Neuron (in vitro differentiated cells): Measurements from ENCODE around the gene YPEL4.

Source experiments
- H2AFZ ChIP-seq: one replicate; pipeline ENCODE4 v1.6.1; 2013; ENCODE audit warnings: low read depth, mild to moderate bottlenecking, inconsistent platforms, low read length, moderate library complexity
- H3K27me3 ChIP-seq: one replicate; pipeline ENCODE4 v1.6.1; 2013; ENCODE audit warnings: low read length; ENCODE audit not compliant: insufficient read depth
- H3K36me3 ChIP-seq: one replicate; pipeline ENCODE4 v1.6.1; 2013; ENCODE audit warnings: low read length; ENCODE audit not compliant: insufficient read depth
- H3K4me1 ChIP-seq: one replicate; pipeline ENCODE4 v1.6.1; 2013; ENCODE audit warnings: low read length; ENCODE audit not compliant: insufficient read depth
- H3K4me3 ChIP-seq: 2 replicates; pipeline ENCODE4 v1.5.1; 2013; ENCODE audit warnings: mild to moderate bottlenecking, low read length, moderate library complexity
- H3K9me3 ChIP-seq: one replicate; pipeline ENCODE4 v1.6.1; 2013; ENCODE audit warnings: low read length

Gene YPEL4

DNA sequence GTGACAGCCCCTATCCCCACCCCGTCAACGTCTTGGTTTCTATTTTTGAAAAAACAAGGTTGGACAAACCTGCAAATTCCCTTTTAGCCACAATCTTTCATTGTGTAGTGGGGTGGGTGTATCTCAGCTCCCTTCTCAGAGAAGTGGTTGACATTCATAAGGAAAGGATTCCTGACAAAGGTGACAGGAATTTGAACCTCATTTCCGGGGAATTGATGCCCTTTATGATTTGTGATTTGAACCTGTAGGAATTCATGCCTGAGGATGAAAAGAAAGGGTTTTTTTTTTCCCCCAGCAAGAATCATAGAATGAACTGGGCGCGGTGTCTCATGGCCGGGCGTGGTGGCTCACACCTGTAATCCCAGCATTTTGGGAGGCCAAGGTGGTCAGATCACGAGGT lies 14.5 kb downstream of the YPEL4 start:
- Histone ChIP-seq H3K36me3 (peaks cover 2% of the 10 kb centered on the region), H3K4me1 (peaks cover 14% of the 10 kb centered on the region), H3K27me3 (no peaks in the 10 kb centered on the region), H3K4me3 (no peak overlapping the region), H2AFZ (no peak overlapping the region), H3K9me3 (no peaks in the 10 kb centered on the region)

DNA sequence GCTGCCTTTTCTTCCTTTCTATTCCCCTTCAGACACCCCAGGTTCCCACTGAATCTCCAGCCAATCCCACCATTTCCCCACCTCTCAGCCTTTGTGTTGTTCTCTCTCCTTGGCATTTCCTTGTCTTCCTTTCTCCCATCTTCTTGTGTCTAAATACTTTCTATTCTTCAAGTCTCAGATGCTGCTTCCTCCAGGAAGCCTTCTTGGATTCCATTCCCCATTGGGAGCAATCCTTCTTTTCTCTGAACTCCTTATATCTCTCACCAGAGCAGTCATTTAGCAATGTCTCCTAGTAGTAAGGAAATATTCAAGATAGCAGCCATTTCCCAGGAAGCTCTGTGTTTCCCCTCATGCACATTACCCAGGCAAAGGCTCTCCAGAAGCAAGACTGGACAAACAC lies 15.4 kb downstream of the YPEL4 start:
- H2AFZ ChIP-seq, result no peak overlapping the region
- no peaks in the 10 kb centered on the region for H3K27me3 ChIP-seq
- peaks cover 7% of the 10 kb centered on the region for H3K4me1 ChIP-seq
- no peaks in the 10 kb centered on the region for H3K36me3 ChIP-seq
- no peaks in the 10 kb centered on the region for H3K9me3 ChIP-seq
- no peak overlapping the region for H3K4me3 ChIP-seq

DNA sequence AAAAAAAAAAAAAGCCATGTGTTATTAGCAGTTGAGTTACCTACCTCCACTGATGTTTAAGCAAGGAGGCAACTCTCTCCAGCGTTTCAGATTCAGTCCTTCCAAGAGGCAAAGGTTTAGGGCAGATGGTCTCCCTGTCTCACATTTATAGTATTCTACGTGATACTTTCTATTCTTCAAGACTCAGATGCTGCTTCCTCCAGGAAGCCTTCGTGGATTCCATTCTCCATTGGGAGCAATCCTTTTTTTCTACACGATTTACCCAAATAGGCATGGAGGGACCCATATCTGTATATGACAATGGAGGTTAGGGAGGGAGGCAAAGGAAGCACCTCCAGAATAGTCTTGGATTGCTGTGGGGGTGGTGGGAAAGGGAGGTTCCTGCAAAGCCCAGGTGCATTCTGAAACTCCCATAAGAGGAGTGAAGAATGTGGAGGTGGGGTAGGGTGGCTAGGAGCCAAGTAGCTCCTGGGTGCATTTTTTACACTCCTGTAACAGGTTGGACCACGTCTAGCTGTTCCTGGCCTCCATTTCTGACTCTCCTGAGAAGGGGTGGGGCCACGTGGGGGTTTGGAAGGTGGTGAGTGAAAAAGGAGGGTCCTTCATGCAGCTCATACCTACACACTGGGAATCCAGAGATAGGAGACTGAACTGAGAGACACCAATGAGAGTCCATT lies 16.2 kb downstream of the YPEL4 start:
- Histone ChIP-seq H3K36me3 (no peaks in the 10 kb centered on the region), H3K4me1 (peaks cover 7% of the 10 kb centered on the region), H3K9me3 (no peaks in the 10 kb centered on the region), H3K27me3 (no peaks in the 10 kb centered on the region), H2AFZ (no peak overlapping the region), H3K4me3 (no peak overlapping the region)

DNA sequence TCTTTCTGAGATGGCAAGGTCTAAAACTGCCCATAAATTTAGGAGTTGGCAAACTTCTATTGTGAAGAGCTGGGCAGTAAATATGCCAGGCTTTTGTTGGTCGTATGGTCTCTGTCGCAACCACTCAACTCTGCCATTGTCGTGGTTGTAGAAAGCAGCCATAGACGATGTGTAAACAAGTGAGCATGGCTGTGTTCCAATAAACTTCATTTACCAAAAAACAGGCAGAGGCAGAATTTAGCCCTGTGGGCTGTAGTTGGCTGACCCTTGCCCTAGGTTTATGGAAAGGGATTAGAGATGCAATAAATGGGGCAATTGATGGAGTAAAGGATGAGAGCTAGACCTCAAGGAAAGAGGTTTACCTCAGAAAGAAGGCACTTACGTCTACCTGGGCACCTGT lies 17.6 kb downstream of the YPEL4 start:
- H3K4me3 ChIP-seq, result no peak overlapping the region
- no peaks in the 10 kb centered on the region for H3K27me3 ChIP-seq
- no peaks in the 10 kb centered on the region for H3K4me1 ChIP-seq
- no peaks in the 10 kb centered on the region for H3K9me3 ChIP-seq
- H3K36me3 ChIP-seq, result no peaks in the 10 kb centered on the region
- no peak overlapping the region for H2AFZ ChIP-seq

DNA sequence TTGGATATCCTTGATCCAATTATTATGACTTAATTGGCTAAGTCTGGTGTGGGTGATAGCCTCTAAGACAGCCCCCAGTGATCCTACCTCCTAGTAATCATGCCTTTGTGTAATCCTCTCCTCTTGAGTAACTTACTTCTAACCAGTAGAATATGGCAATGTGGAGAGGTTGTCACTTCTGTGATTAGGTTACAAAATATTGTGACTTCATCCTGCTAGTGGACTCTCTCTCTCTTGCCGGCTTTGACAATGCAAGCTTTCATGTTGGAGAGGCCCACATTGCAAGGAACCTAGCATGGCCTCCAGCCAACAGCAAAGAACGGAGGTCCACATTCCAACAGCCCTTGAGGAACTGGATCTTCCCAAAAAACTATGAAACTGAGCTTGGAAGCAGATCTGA lies 19.5 kb downstream of the YPEL4 start:
- Histone ChIP-seq H3K9me3 (no peaks in the 10 kb centered on the region), H3K4me3 (no peak overlapping the region), H3K36me3 (no peaks in the 10 kb centered on the region), H3K27me3 (no peaks in the 10 kb centered on the region), H2AFZ (no peak overlapping the region), H3K4me1 (no peaks in the 10 kb centered on the region)

DNA sequence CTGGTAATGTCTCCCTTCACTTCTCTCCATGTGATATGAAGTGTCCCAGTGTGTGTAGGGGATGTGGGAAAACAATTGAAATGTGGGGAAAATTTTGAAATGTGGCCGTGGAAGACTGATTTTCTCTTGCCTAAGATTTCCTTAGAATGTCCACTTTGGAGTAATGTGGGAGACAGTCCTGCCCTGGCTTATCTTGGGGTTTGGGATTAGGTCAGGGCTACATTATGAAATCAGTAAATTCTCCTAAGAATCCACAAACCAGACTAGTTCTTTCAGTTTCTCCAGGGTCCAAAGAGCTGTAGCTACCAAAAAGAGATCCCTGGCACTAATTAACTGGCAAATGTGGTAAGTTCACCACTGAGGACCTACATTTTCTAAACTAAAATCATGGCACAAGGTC lies 22.8 kb downstream of the YPEL4 start:
- Histone ChIP-seq H3K27me3 (no peaks in the 10 kb centered on the region), H3K4me3 (no peak overlapping the region), H3K4me1 (no peaks in the 10 kb centered on the region), H3K9me3 (no peaks in the 10 kb centered on the region), H3K36me3 (no peaks in the 10 kb centered on the region), H2AFZ (no peak overlapping the region)

DNA sequence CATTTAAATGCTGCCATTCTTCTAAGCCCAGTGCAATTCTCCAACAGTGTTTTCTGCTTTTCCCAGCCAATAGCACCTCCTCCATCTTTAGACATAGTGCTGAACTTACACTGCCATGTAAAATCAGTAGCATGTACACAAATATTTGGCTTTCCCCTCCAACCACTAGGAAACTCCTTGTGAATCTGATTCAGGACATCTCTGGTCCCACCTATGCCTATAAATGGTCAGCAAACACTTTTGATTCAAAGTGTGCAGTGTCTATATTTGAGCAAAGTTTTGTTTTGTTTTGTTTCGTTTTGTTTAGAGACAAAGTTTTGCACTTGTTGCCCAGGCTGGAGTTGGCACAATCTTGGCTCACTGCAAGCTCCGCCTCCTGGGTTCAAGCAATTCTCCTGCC lies 24.8 kb downstream of the YPEL4 start:
- Histone ChIP-seq H3K36me3 (peaks cover under 1% of the 10 kb centered on the region), H2AFZ (no peak overlapping the region), H3K4me3 (no peak overlapping the region), H3K27me3 (no peaks in the 10 kb centered on the region), H3K9me3 (peaks cover 1% of the 10 kb centered on the region), H3K4me1 (no peaks in the 10 kb centered on the region)

DNA sequence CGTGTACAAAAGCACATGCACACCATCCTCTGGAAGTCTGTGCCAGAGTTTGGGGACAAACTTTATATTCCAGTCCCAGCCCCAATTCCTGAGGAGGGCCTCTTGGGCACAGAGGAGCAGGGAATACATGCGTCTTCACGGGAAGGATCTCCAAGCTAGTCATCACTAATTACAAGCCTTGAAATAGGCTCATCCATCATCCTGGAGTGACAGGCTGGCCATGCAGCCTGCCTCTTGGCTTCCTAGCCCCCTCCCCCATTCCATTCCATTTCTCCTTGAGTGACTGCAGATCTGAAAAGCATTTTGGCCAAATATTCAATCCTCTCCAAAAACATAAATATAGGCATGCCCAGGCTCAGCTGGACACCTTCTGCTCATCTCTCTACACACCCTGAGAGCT lies 27.4 kb downstream of the YPEL4 start:
- Histone ChIP-seq H3K9me3 (peaks cover 3% of the 10 kb centered on the region), H3K4me3 (no peak overlapping the region), H3K27me3 (no peaks in the 10 kb centered on the region), H3K4me1 (no peaks in the 10 kb centered on the region), H2AFZ (no peak overlapping the region), H3K36me3 (peaks cover 3% of the 10 kb centered on the region)

DNA sequence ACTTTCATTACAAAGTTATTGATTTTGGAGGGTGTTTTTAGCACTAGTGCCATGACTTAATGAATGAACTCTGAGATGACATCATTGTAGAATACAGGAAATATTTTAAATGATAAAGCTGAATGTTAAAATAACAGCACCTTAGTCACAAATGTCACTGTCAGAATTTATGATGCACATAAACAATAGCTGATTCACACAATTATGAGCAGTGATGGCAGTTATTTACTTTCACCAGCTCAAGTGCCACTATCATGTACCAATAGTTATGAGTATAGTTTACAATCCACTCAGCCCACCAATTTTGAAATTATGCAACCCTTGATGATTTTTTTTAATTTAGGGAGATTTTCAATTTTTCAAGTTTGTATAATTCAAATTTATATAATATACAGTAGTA lies 29.2 kb downstream of the YPEL4 start:
- H3K4me3 ChIP-seq, result no peak overlapping the region
- H3K36me3 ChIP-seq, result peaks cover 4% of the 10 kb centered on the region
- H3K27me3 ChIP-seq, result no peaks in the 10 kb centered on the region
- H3K4me1 ChIP-seq, result no peaks in the 10 kb centered on the region
- no peak overlapping the region for H2AFZ ChIP-seq
- peaks cover 3% of the 10 kb centered on the region for H3K9me3 ChIP-seq

DNA sequence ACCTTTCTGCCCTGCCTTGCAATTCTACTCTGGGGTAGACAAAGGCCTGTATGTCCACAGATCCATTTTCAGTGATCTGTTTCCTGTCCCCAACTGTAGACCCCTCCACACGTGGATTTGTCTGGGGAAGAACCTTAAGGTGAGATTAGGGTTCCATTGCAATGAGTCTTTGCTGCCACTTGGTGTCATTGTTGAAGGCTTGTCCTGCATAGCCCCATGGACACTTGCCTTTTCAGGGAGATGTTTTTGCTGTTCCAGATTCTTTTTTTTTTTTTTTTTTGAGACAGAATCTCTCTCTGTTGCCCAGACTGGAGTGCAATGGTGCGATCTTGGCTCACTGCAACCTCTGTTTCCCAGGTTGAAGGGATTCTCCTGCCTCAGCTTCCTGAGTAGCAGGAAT lies 30.4 kb downstream of the YPEL4 start:
- peaks cover 14% of the 10 kb centered on the region for H3K36me3 ChIP-seq

DNA sequence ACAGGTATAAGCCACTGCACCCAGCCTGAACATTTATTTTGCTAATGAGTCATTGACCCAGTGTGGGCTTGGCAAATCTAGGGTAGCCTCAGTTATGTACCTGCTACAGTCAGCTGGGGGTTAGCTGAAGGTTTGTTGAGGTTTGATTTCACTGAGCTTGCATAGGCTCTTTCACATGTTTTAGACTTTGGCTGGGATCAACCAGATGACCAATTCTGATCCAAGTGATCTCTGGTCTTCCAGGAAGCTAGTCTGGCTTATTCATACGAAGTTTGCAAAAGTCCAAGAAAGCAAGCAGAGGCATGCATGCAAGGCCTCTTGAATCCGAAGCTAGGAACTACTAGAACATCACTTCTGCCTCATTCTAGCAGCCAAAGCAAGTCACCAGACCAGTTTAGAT lies 31.3 kb downstream of the YPEL4 start:
- H3K9me3 ChIP-seq, result peaks cover 3% of the 10 kb centered on the region
- H2AFZ ChIP-seq, result no peak overlapping the region
- no peaks in the 10 kb centered on the region for H3K4me1 ChIP-seq
- H3K36me3 ChIP-seq, result peaks cover 23% of the 10 kb centered on the region
- no peaks in the 10 kb centered on the region for H3K27me3 ChIP-seq
- H3K4me3 ChIP-seq, result no peak overlapping the region

More for the DNA sequence above, 30.4 kb downstream of the YPEL4 start:
- H3K9me3 ChIP-seq, result peaks cover 3% of the 10 kb centered on the region
- no peak overlapping the region for H2AFZ ChIP-seq
- H3K4me1 ChIP-seq, result no peaks in the 10 kb centered on the region
- no peaks in the 10 kb centered on the region for H3K27me3 ChIP-seq
- H3K4me3 ChIP-seq, result no peak overlapping the region

DNA sequence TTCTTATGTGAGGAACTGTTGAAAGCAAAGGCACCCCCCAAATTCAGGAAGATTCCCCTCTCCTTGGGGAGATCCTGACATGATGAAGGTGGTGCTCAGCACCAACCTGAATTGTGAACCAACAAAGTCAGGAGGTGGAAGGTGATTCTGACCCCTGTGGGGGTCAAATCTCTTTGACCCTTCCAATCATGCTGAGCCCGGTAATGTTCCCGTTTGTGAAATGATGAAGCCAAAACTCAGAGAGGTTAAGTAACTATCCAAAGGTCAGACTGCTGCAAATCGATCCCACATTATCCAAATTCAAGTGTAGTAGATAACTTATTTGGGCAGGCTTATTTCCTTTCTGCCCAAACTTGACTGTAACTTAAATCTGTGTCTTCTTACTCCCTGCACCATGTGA lies 33.1 kb downstream of the YPEL4 start:
- Histone ChIP-seq H3K4me1 (no peaks in the 10 kb centered on the region), H3K9me3 (peaks cover 3% of the 10 kb centered on the region), H3K27me3 (no peaks in the 10 kb centered on the region), H2AFZ (no peak overlapping the region), H3K4me3 (no peak overlapping the region), H3K36me3 (peaks cover 39% of the 10 kb centered on the region)

DNA sequence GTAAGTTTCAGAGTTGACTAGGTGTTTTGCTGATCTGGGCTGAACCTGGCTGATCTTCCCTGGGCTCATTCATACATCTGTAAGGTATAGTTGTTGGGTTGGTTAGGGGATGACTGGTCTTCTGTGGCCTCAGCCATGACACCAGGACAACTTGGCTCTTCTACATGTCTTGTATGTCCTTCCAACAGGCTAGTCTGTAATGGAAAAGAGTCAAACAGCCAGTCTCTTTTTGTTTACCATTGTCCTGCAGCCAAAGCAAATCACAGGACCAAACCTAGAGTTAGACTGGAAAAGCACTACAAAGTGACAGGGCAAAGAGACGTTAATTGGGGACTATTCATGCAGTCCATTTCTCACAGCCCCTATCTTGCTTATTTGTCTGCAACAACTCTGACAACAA lies 34.4 kb downstream of the YPEL4 start:
- Histone ChIP-seq H3K36me3 (peaks cover 49% of the 10 kb centered on the region), H3K4me1 (no peaks in the 10 kb centered on the region), H3K9me3 (peaks cover 3% of the 10 kb centered on the region), H3K4me3 (no peak overlapping the region), H2AFZ (no peak overlapping the region), H3K27me3 (no peaks in the 10 kb centered on the region)

DNA sequence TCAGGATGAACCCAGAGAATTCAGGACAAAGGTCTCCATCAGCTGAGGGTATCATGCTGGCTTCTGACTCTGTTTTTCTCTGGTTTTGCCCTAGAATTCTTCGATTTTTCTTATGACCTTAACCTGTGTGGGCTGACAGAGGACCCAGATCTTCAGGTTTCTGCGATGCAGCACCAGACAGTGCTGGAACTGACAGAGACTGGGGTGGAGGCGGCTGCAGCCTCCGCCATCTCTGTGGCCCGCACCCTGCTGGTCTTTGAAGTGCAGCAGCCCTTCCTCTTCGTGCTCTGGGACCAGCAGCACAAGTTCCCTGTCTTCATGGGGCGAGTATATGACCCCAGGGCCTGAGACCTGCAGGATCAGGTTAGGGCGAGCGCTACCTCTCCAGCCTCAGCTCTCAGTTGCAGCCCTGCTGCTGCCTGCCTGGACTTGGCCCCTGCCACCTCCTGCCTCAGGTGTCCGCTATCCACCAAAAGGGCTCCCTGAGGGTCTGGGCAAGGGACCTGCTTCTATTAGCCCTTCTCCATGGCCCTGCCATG lies 35.4 kb downstream of the YPEL4 start:
- H3K9me3 ChIP-seq, result no peaks in the 10 kb centered on the region
- H2AFZ ChIP-seq, result no peak overlapping the region
- H3K4me3 ChIP-seq, result no peak overlapping the region
- no peaks in the 10 kb centered on the region for H3K4me1 ChIP-seq
- H3K27me3 ChIP-seq, result no peaks in the 10 kb centered on the region
- peaks cover 53% of the 10 kb centered on the region for H3K36me3 ChIP-seq
